Mesodermal cell (in vitro differentiated cells): ENCODE results near the gene MUC20. TPM values are rescaled to one million over a fixed set of nuclear protein-coding genes. Genes with fewer than 3 reads are reported as not detected.
"Not testable (repeated sequence)": the region's sequence is repeated elsewhere in the genome, so short reads cannot be mapped to it uniquely, and the experiment has no call there.

ENCODE experiments used
- H3K27ac ChIP-seq: 2 replicates; pipeline ENCODE4 v1.7.0; 2013; ENCODE audit warnings: mild to moderate bottlenecking, low read depth, low read length, moderate library complexity; ENCODE audit not compliant: severe bottlenecking
- H3K36me3 ChIP-seq: 2 replicates; pipeline ENCODE4 v1.7.1; 2013; ENCODE audit warnings: mild to moderate bottlenecking, low read length, moderate library complexity; ENCODE audit not compliant: control insufficient read depth, insufficient read depth
- H3K4me1 ChIP-seq: one replicate; pipeline ENCODE4 v1.7.1; 2013; ENCODE audit warnings: mild to moderate bottlenecking, low read length; ENCODE audit not compliant: insufficient read depth, control insufficient read depth, poor library complexity, severe bottlenecking
- H3K4me3 ChIP-seq: 2 replicates; pipeline ENCODE4 v1.7.0; 2013; ENCODE audit warnings: low read length, control low read depth, mild to moderate bottlenecking; ENCODE audit not compliant: insufficient read depth, poor library complexity, severe bottlenecking; ENCODE audit errors: extremely low read depth
- H3K9me3 ChIP-seq: 2 replicates; pipeline ENCODE4 v1.7.1; 2013; ENCODE audit warnings: mild to moderate bottlenecking, low read length, moderate library complexity; ENCODE audit not compliant: control insufficient read depth
- WGBS, 2 experiments: methylation state at CpG; one replicate each; pipeline ENCODE4 v1.1.5; 2013; ENCODE audit warnings: missing lambda C conversion rate in 2 of 2; ENCODE audit not compliant: insufficient coverage in 2 of 2; 5-methylcytosine and 5-hydroxymethylcytosine counted together
- polyA plus RNA-seq, 2 experiments: library from polyadenylated mRNA; stranded (reverse); fragments of 50-300 nt; gene quantifications; one replicate each; pipeline ENCODE4 v1.2.3, GENCODE V29; 2013

The MUC20 gene
- 0.41 TPM for polyA plus RNA-seq (2013, experiment 1 of 2)
- 1.3 TPM for polyA plus RNA-seq (2013, experiment 2 of 2)

- 67 to 83% methylated on average over 4 of the region's 16 CpGs for WGBS, 2 experiments
- H3K36me3 ChIP-seq, H3K4me1 ChIP-seq, H3K27ac ChIP-seq, H3K4me3 ChIP-seq, H3K9me3 ChIP-seq: not testable (repeated sequence)
These were observed at the start of gene MUC20 for GRCh38 chr3:195720831-195721506. MUC20 (plus strand) TSS chr3:195720978; CDS start chr3:195721008, 30 bp downstream.

GRCh38 chr3:195671283-195671682 lies 49.5 kb upstream of the MUC20 start:
- WGBS, 2 experiments: 94 to 100% methylated on average over 4 to 10 of the region's 17 CpGs
- H3K4me3 ChIP-seq, H3K9me3 ChIP-seq, H3K27ac ChIP-seq, H3K4me1 ChIP-seq: not testable (repeated sequence)
- peaks cover 45% of the 10 kb centered on the region for H3K36me3 ChIP-seq

- H3K36me3 ChIP-seq: peaks cover 53% of the 10 kb centered on the region
- not testable (repeated sequence) for H3K4me3 ChIP-seq, H3K9me3 ChIP-seq, H3K4me1 ChIP-seq, H3K27ac ChIP-seq
- WGBS, 2 experiments: 88 to 100% methylated on average over 1 to 5 of the region's 9 CpGs
These were observed 47.1 kb upstream of the MUC20 start for GRCh38 chr3:195673711-195674110.

GRCh38 chr3:195678391-195679015 lies 42.3 kb upstream of the MUC20 start:
- H3K4me3 ChIP-seq, H3K4me1 ChIP-seq, H3K9me3 ChIP-seq, H3K27ac ChIP-seq: not testable (repeated sequence)
- 91 to 95% methylated on average over 10 to 13 of the region's 15 CpGs for WGBS, 2 experiments
- peaks cover 57% of the 10 kb centered on the region for H3K36me3 ChIP-seq

- not testable (repeated sequence) for H3K4me3 ChIP-seq, H3K27ac ChIP-seq, H3K9me3 ChIP-seq, H3K4me1 ChIP-seq
- WGBS, 2 experiments: no CpG with 5 or more reads among the region's 10 CpGs
- peaks cover 61% of the 10 kb centered on the region for H3K36me3 ChIP-seq
These were observed 40.1 kb upstream of the MUC20 start for GRCh38 chr3:195680690-195681089.

GRCh38 chr3:195681458-195682103 lies 39.2 kb upstream of the MUC20 start:
- not testable (repeated sequence) for H3K9me3 ChIP-seq
- WGBS, 2 experiments: no CpG with 5 or more reads among the region's 24 CpGs
- peaks cover 65% of the 10 kb centered on the region for H3K36me3 ChIP-seq

GRCh38 chr3:195682104-195682742 lies 38.6 kb upstream of the MUC20 start:
- not testable (repeated sequence) for H3K27ac ChIP-seq, H3K9me3 ChIP-seq, H3K4me3 ChIP-seq, H3K4me1 ChIP-seq
- H3K36me3 ChIP-seq: peaks cover 66% of the 10 kb centered on the region
- 89% methylated on average over 3 to 9 of the region's 13 CpGs for WGBS, 2 experiments

More at GRCh38 chr3:195681458-195682103, 39.2 kb upstream of the MUC20 start:
- not testable (repeated sequence) for H3K4me1 ChIP-seq, H3K27ac ChIP-seq, H3K4me3 ChIP-seq

GRCh38 chr3:195683722-195684526 lies 36.9 kb upstream of the MUC20 start:
- not testable (repeated sequence) for H3K27ac ChIP-seq, H3K4me3 ChIP-seq
- 88 to 92% methylated on average over 16 to 17 of the region's 18 CpGs for WGBS, 2 experiments

GRCh38 chr3:195684527-195685257 lies 36.1 kb upstream of the MUC20 start:
- H3K9me3 ChIP-seq, H3K27ac ChIP-seq, H3K4me1 ChIP-seq, H3K4me3 ChIP-seq: not testable (repeated sequence)
- WGBS, 2 experiments: 89 to 100% methylated on average over 3 of the region's 10 CpGs
- H3K36me3 ChIP-seq: peaks cover 71% of the 10 kb centered on the region

More at GRCh38 chr3:195683722-195684526, 36.9 kb upstream of the MUC20 start:
- H3K9me3 ChIP-seq, H3K4me1 ChIP-seq: not testable (repeated sequence)
- H3K36me3 ChIP-seq: peaks cover 65% of the 10 kb centered on the region
